ENCODE results near the gene SCRN2. TPM values are rescaled to one million over a fixed set of nuclear protein-coding genes. Genes with fewer than 3 reads are reported as not detected.

The SCRN2 gene
- total RNA-seq, 2 donors from 2014 or later: 36.8 to 40.0 TPM

- Histone ChIP-seq H3K27ac (no peak overlapping the region), H3K4me1 (peaks cover 7% of the 10 kb centered on the region), H3K9ac (ENCODE audit: low read depth in 2 of 2, low read length in 2 of 2) (no peak overlapping the region), H3K27me3 (no peaks in the 10 kb centered on the region), H3K4me3 (no peak overlapping the region), H3K36me3 (no peaks in the 10 kb centered on the region), H3K9me3 (no peaks in the 10 kb centered on the region)
- TF ChIP-seq CTCF (IDR thresholded peaks at IDR 0.05): no peak
- DNase-seq: no peak
- intact Hi-C loops (cut with DNase I): no loop called here
Measured at GRCh38 chr17:47836601-47837000, 4.5 kb downstream of the SCRN2 start.

DNA sequence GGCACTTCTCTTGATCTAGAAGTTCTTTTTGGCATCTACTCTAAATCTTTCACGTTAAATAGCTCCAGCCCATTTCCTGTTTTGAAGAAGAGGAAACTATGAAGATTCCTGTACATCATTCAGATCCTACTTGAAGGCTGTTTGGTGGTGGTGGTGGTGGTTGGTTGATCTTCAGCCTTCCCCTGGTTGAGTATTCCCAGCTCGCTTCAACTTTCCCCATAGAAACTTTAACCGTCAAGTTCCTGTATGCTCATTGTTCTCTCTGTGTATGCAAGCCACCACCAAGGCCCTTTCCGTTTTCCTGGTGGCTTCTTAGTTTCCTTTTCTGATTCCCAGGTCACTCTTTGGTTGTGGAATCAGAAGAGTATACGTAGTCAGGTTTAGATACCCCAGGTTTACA lies 6.3 kb downstream of the SCRN2 start:
- Histone ChIP-seq H3K27ac (no peak overlapping the region), H3K9me3 (no peaks in the 10 kb centered on the region), H3K9ac (ENCODE audit: low read depth in 2 of 2, low read length in 2 of 2) (no peak overlapping the region), H3K4me3 (no peak overlapping the region), H3K4me1 (peaks cover 9% of the 10 kb centered on the region), H3K36me3 (no peaks in the 10 kb centered on the region), H3K27me3 (no peaks in the 10 kb centered on the region)
- no peak for TF ChIP-seq CTCF (IDR thresholded peaks at IDR 0.05)
- DNase-seq: no peak
- intact Hi-C loops (cut with DNase I): no loop called here

DNA sequence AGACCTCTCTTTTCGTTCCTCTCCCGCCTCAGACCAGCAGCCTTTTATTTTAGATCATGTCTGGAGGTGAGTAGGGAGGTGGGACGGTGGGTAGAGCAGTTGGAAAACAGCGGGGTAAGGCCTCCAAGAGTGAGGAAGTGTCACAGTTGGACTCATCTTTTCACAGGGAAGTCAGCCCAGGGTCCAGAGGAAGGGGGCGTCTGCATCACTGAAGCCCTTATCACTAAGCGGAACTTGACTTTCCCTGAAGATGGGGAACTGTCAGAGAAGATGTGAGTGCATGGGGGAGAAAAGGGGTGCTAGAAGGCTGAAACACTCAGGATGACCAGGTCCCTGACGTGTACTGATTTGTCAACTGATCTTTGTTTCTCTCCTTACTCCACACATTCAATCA lies 9.1 kb downstream of the SCRN2 start:
- Histone ChIP-seq H3K4me1 (peaks cover 9% of the 10 kb centered on the region), H3K27ac (peak overlapping the region; percentile 72), H3K27me3 (no peaks in the 10 kb centered on the region), H3K9ac (ENCODE audit: low read depth in 2 of 2, low read length in 2 of 2) (peak overlapping the region; percentile 53 to 66), H3K36me3 (no peaks in the 10 kb centered on the region), H3K4me3 (peak overlapping the region; percentile 78), H3K9me3 (no peaks in the 10 kb centered on the region)
- no peak for TF ChIP-seq CTCF (IDR thresholded peaks at IDR 0.05)
- no peak for DNase-seq
- intact Hi-C loops (cut with DNase I): no loop called here

DNA sequence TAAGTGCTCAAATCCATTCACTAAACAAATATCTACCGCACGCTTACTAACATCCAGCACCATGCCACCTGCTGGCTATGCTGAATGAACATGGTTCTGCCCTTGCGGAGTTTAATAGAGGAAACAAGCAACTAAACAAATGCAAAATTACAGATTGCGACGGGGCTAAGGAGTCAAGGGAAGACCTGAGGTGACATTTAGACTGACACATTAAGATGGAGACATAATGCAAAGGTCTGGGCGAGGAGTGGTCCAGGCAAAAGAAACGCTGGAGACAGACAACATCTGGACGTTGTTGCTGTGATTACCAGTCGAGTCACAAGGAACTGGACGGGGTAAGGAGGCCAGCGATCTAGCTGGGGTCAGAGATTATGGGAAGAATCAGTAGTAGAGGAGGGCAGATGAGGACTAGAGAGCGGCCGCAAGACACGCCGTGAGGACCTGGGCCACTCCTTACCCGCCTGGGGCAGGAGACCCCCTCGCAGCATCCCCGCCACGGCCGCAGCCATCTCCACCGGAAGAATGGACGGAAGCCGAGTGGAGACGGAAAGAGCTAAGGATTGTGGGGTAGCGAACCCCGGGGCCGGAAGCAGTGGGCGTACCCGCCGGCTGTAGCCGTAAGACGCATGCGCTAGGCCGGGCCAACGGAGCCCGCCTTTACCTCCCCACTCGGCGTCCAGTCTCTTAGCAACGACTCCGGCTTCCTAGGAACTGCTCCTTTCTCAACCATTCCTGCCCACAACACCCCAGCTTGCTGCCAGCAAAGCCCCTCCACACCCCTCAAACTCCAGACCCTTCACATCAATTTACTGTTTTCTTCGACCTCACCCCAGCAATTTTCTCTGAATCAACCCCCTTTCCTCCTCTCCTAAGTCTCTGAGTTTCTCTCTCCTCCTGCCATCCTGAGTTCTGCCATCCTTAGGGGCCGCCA lies 9.8 kb downstream of the SCRN2 start, which contains the start of the genes LRRC46 and MRPL10:
TSS of gene LRRC46 (plus strand) at position 668 of the 931 bp plus-strand sequence. CDS start 320 bp downstream, outside the sequence.
TSS of gene MRPL10 (minus strand) at position 539 of the 931 bp plus-strand sequence. CDS start at position 509, 30 bp downstream.
- peaks cover 9% of the 10 kb centered on the region for H3K4me1 ChIP-seq
- peak; percentile 95 for DNase-seq
- H3K9ac ChIP-seq (ENCODE audit: low read depth in 2 of 2, low read length in 2 of 2): peak within 1 kb of the TSS; percentile 74 to 91
- H3K27me3 ChIP-seq: no peaks in the 10 kb centered on the region
- TF ChIP-seq CTCF (IDR thresholded peaks at IDR 0.05): no peak
- no peaks in the 10 kb centered on the region for H3K9me3 ChIP-seq
- peak within 1 kb of the TSS; percentile 72 for H3K27ac ChIP-seq
- intact Hi-C loops (cut with DNase I): no loop called here
- H3K36me3 ChIP-seq: peaks cover 3% of the 10 kb centered on the region
- peak within 1 kb of the TSS; percentile 78 for H3K4me3 ChIP-seq

- peaks cover 5% of the 10 kb centered on the region for H3K36me3 ChIP-seq
- TF ChIP-seq CTCF (IDR thresholded peaks at IDR 0.05): no peak
- H3K9me3 ChIP-seq: no peaks in the 10 kb centered on the region
- peak; percentile 48 for DNase-seq
- peaks cover 9% of the 10 kb centered on the region for H3K4me1 ChIP-seq
- peak overlapping the region; percentile 74 to 91 for H3K9ac ChIP-seq (ENCODE audit: low read depth in 2 of 2, low read length in 2 of 2)
- intact Hi-C loops (cut with DNase I): no loop called here
- H3K27me3 ChIP-seq: no peaks in the 10 kb centered on the region
- peak overlapping the region; percentile 78 for H3K4me3 ChIP-seq
- peak overlapping the region; percentile 72 for H3K27ac ChIP-seq
Measured at GRCh38 chr17:47830396-47831002, 10.6 kb downstream of the SCRN2 start.

Data from colonic mucosa (tissue), 4 donors.